Epithelial cell of esophagus (primary cell): ENCODE measurements around the gene HMGCL.
"Not testable (repeated sequence)": the region's sequence is repeated elsewhere in the genome, so short reads cannot be mapped to it uniquely, and the experiment has no call there.

Experiments used
- DNase-seq: peaks from one replicate; pipeline ENCODE4 v3.0.0; 2010; ENCODE audit warnings: low read depth
- H3K4me3 ChIP-seq: 2 replicates; pipeline ENCODE4 v1.5.1; 2011; ENCODE audit warnings: mild to moderate bottlenecking, low read length, control low read depth
- CTCF ChIP-seq: IDR thresholded peaks from 2 replicates; pipeline ENCODE4 v1.5.1; 2011; ENCODE audit warnings: low read depth, mild to moderate bottlenecking, low read length, control low read depth, inconsistent platforms; ENCODE audit not compliant: insufficient read depth; ENCODE audit errors: missing control alignments

HMGCL gene

GRCh38 chr1:23865543-23865930, 40.3 kb upstream of the HMGCL start:
- H3K4me3 ChIP-seq = no peak overlapping the region
- TF ChIP-seq CTCF = no peak
- peak; percentile 88 for DNase-seq

GRCh38 chr1:23864801-23865542, 39.7 kb upstream of the HMGCL start:
- DNase-seq = no peak
- H3K4me3 ChIP-seq = no peak overlapping the region
- no peak for TF ChIP-seq CTCF

- TF ChIP-seq CTCF = no peak
- H3K4me3 ChIP-seq = no peak overlapping the region
Observed at GRCh38 chr1:23862640-23863039, 37.4 kb upstream of the HMGCL start.

GRCh38 chr1:23854568-23854967, 29.3 kb upstream of the HMGCL start:
- no peak for DNase-seq
- peak; percentile 17 for TF ChIP-seq CTCF
- no peak overlapping the region for H3K4me3 ChIP-seq

More at GRCh38 chr1:23862640-23863039, 37.4 kb upstream of the HMGCL start:
- no peak for DNase-seq

GRCh38 chr1:23853124-23853523, 27.9 kb upstream of the HMGCL start:
- not testable (repeated sequence) for H3K4me3 ChIP-seq, DNase-seq

- not testable (repeated sequence) for DNase-seq, H3K4me3 ChIP-seq
Observed at GRCh38 chr1:23851406-23851805, 26.2 kb upstream of the HMGCL start.

- no peak for TF ChIP-seq CTCF
- no peak overlapping the region for H3K4me3 ChIP-seq
- no peak for DNase-seq
Observed at GRCh38 chr1:23848673-23849616, 23.7 kb upstream of the HMGCL start.

- H3K4me3 ChIP-seq, DNase-seq: not testable (repeated sequence)
Observed at GRCh38 chr1:23847482-23848095, 22.4 kb upstream of the HMGCL start.
